Astrocyte (in vitro differentiated cells and primary cell): ENCODE results near the gene TNFSF13. TPM values are rescaled to one million over a fixed set of nuclear protein-coding genes. Genes with fewer than 3 reads are reported as not detected.

ENCODE experiments used
- DNase-seq: peaks from one replicate; pipeline ENCODE4 v3.0.0-alpha.2; 2010; ENCODE audit warnings: low read depth
- FAIRE-seq: peaks from 2 replicates; lab custom pipeline; 2011; peaks lifted over from hg19 to GRCh38; lab: Jason Lieb, UNC
- H2AFZ ChIP-seq: 2 replicates; pipeline ENCODE4 v1.6.0; 2012; ENCODE audit warnings: low read depth, low read length, inconsistent platforms
- H3K27ac ChIP-seq: 2 replicates; pipeline ENCODE4 v1.5.1; 2011; ENCODE audit warnings: low read depth, low read length, inconsistent platforms
- H3K27me3 ChIP-seq: 2 replicates; pipeline ENCODE4 v1.6.0; 2011; ENCODE audit warnings: low read length, inconsistent platforms; ENCODE audit not compliant: insufficient read depth
- H3K36me3 ChIP-seq: 2 replicates; pipeline ENCODE4 v1.5.1; 2011; ENCODE audit warnings: low read length, inconsistent platforms; ENCODE audit not compliant: insufficient read depth
- H3K4me1 ChIP-seq: 2 replicates; pipeline ENCODE4 v1.5.1; 2011; ENCODE audit warnings: low read length, inconsistent platforms; ENCODE audit not compliant: insufficient read depth
- H3K4me2 ChIP-seq: 2 replicates; pipeline ENCODE4 v1.6.0; 2012; ENCODE audit warnings: low read length, inconsistent platforms
- H3K4me3 ChIP-seq: 2 replicates; pipeline ENCODE4 v1.5.1; 2011; ENCODE audit warnings: low read depth, mild to moderate bottlenecking, low read length, inconsistent platforms; ENCODE audit not compliant: insufficient read depth
- H3K79me2 ChIP-seq: 2 replicates; pipeline ENCODE4 v1.6.0; 2012; ENCODE audit warnings: mild to moderate bottlenecking, low read length, inconsistent platforms; ENCODE audit not compliant: insufficient read depth
- H3K9ac ChIP-seq: 2 replicates; pipeline ENCODE4 v1.6.0; 2012; ENCODE audit warnings: mild to moderate bottlenecking, low read length, inconsistent platforms
- H3K9me3 ChIP-seq: 2 replicates; pipeline ENCODE4 v1.5.1; 2012; ENCODE audit warnings: low read depth, mild to moderate bottlenecking, low read length, inconsistent platforms; ENCODE audit not compliant: insufficient read depth
- H4K20me1 ChIP-seq: 2 replicates; pipeline ENCODE4 v1.6.0; 2012; ENCODE audit warnings: low read length, inconsistent platforms; ENCODE audit not compliant: insufficient read depth
- H3K27ac Mint-ChIP-seq: one replicate; pipeline ENCODE4 v1.8.0; 2021; ENCODE audit warnings: mild to moderate bottlenecking, mixed read lengths; ENCODE audit not compliant: unreplicated experiment
- H3K27me3 Mint-ChIP-seq: one replicate; pipeline ENCODE4 v1.8.0; 2021; ENCODE audit warnings: low read depth, mixed read lengths; ENCODE audit not compliant: unreplicated experiment
- H3K36me3 Mint-ChIP-seq: one replicate; pipeline ENCODE4 v1.8.0; 2021; ENCODE audit warnings: low read depth, mixed read lengths; ENCODE audit not compliant: unreplicated experiment
- H3K4me1 Mint-ChIP-seq: one replicate; pipeline ENCODE4 v1.8.0; 2021; ENCODE audit warnings: low read depth, mixed read lengths; ENCODE audit not compliant: unreplicated experiment
- H3K4me3 Mint-ChIP-seq: one replicate; pipeline ENCODE4 v1.8.0; 2021; ENCODE audit warnings: mild to moderate bottlenecking, moderate library complexity, mixed read lengths; ENCODE audit not compliant: unreplicated experiment
- H3K9me3 Mint-ChIP-seq: one replicate; pipeline ENCODE4 v1.8.0; 2021; ENCODE audit warnings: mild to moderate bottlenecking, mixed read lengths; ENCODE audit not compliant: unreplicated experiment
- EZH2 ChIP-seq: IDR thresholded peaks from 2 replicates; pipeline ENCODE4 v1.6.1; 2012; ENCODE audit warnings: mild to moderate bottlenecking, low read length, inconsistent platforms; ENCODE audit not compliant: insufficient read depth
- total RNA-seq: library from RNA; stranded (reverse); gene quantifications from 2 replicates; pipeline ENCODE4 v1.2.1, GENCODE V29; 2021
- TF ChIP-seq, protein P1 (sequence below): IDR thresholded peaks from 2 replicates; pipeline ENCODE4 v1.5.1; 2011; ENCODE audit warnings: low read depth, mild to moderate bottlenecking, inconsistent platforms, low read length, moderate library complexity; ENCODE audit not compliant: insufficient read depth

TNFSF13 gene
- total RNA-seq, 1 donor from 2014 or later, result 0.93 TPM

DNA sequence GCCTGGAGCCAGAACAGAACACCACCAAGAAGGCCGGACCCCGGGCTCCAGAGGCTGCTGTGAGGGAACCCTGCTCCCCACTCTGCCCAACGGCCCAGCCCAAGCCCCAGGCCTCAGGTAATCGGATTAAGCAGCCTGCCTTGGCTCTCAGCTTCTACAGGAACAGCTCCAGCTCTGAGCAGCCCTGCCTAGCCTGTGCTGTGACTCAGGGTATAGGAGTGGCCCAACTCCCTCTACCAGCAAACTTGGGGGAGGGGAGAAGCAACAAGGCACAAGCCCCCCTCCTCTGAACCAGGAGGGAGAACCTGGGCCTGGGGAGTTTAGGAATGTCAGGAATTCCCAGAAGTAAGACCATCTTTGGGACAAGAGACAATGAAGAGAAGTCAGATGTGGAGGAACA, 32.2 kb downstream of the TNFSF13 start:
- FAIRE-seq (no peak), DNase-seq (peak; percentile 60)
- Histone ChIP-seq H3K4me2 (peak overlapping the region; percentile 76), H3K9ac (peak overlapping the region; percentile 76), H3K27ac (peak overlapping the region; percentile 82), H3K79me2 (peaks cover 28% of the 10 kb centered on the region), H3K36me3 (peaks cover 31% of the 10 kb centered on the region), H3K27me3 (no peaks in the 10 kb centered on the region), H3K4me3 (no peak overlapping the region), H3K4me1 (peaks cover 50% of the 10 kb centered on the region), H4K20me1 (peaks cover 41% of the 10 kb centered on the region), H2AFZ (no peak overlapping the region), H3K9me3 (no peaks in the 10 kb centered on the region)
- Mint-ChIP-seq H3K36me3 (peaks cover 29% of the 10 kb centered on the region), H3K4me1 (peaks cover 41% of the 10 kb centered on the region), H3K27ac (peak overlapping the region; percentile 85), H3K4me3 (peak overlapping the region; percentile 54), H3K27me3 (no peaks in the 10 kb centered on the region), H3K9me3 (no peaks in the 10 kb centered on the region)
- TF ChIP-seq, protein P1, sequence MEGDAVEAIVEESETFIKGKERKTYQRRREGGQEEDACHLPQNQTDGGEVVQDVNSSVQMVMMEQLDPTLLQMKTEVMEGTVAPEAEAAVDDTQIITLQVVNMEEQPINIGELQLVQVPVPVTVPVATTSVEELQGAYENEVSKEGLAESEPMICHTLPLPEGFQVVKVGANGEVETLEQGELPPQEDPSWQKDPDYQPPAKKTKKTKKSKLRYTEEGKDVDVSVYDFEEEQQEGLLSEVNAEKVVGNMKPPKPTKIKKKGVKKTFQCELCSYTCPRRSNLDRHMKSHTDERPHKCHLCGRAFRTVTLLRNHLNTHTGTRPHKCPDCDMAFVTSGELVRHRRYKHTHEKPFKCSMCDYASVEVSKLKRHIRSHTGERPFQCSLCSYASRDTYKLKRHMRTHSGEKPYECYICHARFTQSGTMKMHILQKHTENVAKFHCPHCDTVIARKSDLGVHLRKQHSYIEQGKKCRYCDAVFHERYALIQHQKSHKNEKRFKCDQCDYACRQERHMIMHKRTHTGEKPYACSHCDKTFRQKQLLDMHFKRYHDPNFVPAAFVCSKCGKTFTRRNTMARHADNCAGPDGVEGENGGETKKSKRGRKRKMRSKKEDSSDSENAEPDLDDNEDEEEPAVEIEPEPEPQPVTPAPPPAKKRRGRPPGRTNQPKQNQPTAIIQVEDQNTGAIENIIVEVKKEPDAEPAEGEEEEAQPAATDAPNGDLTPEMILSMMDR, result no peak
- TF ChIP-seq EZH2, result no peak

DNA sequence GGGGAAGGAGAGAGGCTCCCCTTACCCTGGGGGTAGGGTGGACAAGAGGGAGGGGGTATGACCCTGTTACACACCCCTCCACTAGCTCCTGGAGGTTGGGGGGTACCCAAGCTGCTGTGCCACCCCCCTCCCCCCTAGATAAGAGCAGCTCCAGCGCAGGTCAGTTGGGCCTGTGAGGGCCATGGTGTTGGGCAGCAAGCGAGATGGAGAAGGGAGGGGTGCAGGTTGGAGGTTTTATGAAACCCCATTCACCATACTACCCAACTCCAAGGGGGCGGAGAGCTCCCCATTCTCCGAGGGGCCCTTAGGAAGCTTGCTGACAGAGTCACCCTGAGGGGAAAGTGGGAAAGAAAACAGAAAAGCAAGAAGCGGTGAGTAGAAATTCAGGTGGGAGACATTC, 33.0 kb downstream of the TNFSF13 start:
- DNase-seq (no peak), FAIRE-seq (no peak)
- TF ChIP-seq, protein P1, result no peak
- no peak for TF ChIP-seq EZH2
- peaks cover 38% of the 10 kb centered on the region for H3K36me3 ChIP-seq
- no peaks in the 10 kb centered on the region for H3K27me3 ChIP-seq
- H3K4me3 ChIP-seq, result no peak overlapping the region
- no peaks in the 10 kb centered on the region for H3K9me3 Mint-ChIP-seq
- peak overlapping the region; percentile 85 for H3K27ac Mint-ChIP-seq
- no peak overlapping the region for H3K4me3 Mint-ChIP-seq
- peaks cover 36% of the 10 kb centered on the region for H3K4me1 Mint-ChIP-seq
- H3K4me1 ChIP-seq, result peaks cover 46% of the 10 kb centered on the region
- H4K20me1 ChIP-seq, result peaks cover 45% of the 10 kb centered on the region
- H3K4me2 ChIP-seq, result no peak overlapping the region
- H3K9ac ChIP-seq, result peak overlapping the region; percentile 76
- H3K9me3 ChIP-seq, result no peaks in the 10 kb centered on the region
- peaks cover 21% of the 10 kb centered on the region for H3K79me2 ChIP-seq
- no peak overlapping the region for H3K27ac ChIP-seq
- no peak overlapping the region for H2AFZ ChIP-seq
- peaks cover 30% of the 10 kb centered on the region for H3K36me3 Mint-ChIP-seq
- no peaks in the 10 kb centered on the region for H3K27me3 Mint-ChIP-seq

DNA sequence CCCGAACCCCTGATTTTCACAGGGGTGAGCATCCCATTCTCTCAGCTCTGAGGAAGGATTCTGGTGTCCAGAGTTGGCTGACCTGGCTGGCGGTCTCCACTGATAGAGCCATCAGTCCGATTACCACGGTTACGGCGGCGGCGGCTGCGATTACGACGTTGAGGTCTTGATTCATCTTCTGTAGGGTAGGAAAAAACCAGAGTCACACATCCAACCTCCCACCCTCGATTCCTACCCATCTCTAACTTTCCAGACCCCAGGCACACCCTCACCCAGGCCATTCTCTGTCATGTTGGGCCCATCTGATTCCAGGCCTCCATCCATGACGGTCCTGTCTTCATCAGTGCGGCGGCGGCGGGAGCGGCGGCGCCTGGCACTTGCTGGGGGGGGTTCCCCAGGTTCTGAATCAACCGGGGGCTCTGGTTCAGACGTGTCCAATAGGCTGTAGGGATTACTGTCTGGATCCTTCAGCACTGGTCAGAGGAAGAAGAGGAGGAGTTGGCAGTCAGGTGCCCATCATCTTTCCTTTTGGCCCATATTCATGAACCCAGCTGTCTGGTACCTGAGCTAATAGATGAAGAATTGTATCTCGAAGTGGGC, 34.0 kb downstream of the TNFSF13 start:
- H3K4me1 Mint-ChIP-seq, result peaks cover 27% of the 10 kb centered on the region
- Histone ChIP-seq H3K27ac (no peak overlapping the region), H3K4me2 (no peak overlapping the region), H3K79me2 (peaks cover 20% of the 10 kb centered on the region), H4K20me1 (peaks cover 44% of the 10 kb centered on the region), H3K27me3 (no peaks in the 10 kb centered on the region), H3K36me3 (peaks cover 44% of the 10 kb centered on the region), H3K4me3 (no peak overlapping the region), H3K9ac (no peak overlapping the region), H3K9me3 (no peaks in the 10 kb centered on the region), H3K4me1 (peaks cover 38% of the 10 kb centered on the region), H2AFZ (no peak overlapping the region)
- no peak for DNase-seq
- H3K9me3 Mint-ChIP-seq, result no peaks in the 10 kb centered on the region
- TF ChIP-seq, protein P1, result no peak
- TF ChIP-seq EZH2, result no peak
- H3K36me3 Mint-ChIP-seq, result peaks cover 30% of the 10 kb centered on the region
- H3K4me3 Mint-ChIP-seq, result peak overlapping the region; percentile 54
- H3K27me3 Mint-ChIP-seq, result no peaks in the 10 kb centered on the region
- no peak for FAIRE-seq
- peak overlapping the region; percentile 20 for H3K27ac Mint-ChIP-seq
